ENCODE results near the gene IQSEC1. TPM values are rescaled to one million over a fixed set of nuclear protein-coding genes. Genes with fewer than 3 reads are reported as not detected.

Gene IQSEC1
- total and polyA plus RNA-seq, 10 of the 15 experiments (the other 5 are each of a cell fraction or from before 2014, with no cell fraction given): 0.92 to 55.2 (median 8.5) TPM

DNA sequence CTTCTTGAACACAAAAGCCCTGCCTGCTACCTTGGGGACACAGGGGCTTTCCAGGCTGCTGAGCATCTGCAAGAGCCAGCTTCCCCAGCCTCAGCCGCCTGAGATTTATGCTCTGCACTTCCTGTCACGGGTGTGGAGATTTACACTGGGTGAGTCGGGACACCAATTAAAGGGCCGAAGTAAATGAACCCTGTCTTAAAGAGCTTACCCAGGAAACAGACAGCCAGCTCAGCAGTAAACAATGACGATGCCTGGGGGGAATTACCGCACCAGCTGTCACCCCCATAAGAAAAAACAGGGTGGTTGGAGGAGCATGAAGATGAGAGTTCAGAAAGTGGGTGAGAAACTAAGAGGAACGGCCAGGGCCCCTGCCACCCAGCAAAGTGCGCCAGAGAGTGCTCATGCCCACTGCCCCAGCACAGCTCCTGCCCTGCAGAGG, 37.5 kb upstream of the IQSEC1 start (continued):
- TF ChIP-seq, protein P1, sequence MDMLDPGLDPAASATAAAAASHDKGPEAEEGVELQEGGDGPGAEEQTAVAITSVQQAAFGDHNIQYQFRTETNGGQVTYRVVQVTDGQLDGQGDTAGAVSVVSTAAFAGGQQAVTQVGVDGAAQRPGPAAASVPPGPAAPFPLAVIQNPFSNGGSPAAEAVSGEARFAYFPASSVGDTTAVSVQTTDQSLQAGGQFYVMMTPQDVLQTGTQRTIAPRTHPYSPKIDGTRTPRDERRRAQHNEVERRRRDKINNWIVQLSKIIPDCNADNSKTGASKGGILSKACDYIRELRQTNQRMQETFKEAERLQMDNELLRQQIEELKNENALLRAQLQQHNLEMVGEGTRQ (IDR thresholded peaks at IDR 0.05; ENCODE audit: borderline replicate concordance, low read depth, low read length): no peak
- TF ChIP-seq, protein P2, sequence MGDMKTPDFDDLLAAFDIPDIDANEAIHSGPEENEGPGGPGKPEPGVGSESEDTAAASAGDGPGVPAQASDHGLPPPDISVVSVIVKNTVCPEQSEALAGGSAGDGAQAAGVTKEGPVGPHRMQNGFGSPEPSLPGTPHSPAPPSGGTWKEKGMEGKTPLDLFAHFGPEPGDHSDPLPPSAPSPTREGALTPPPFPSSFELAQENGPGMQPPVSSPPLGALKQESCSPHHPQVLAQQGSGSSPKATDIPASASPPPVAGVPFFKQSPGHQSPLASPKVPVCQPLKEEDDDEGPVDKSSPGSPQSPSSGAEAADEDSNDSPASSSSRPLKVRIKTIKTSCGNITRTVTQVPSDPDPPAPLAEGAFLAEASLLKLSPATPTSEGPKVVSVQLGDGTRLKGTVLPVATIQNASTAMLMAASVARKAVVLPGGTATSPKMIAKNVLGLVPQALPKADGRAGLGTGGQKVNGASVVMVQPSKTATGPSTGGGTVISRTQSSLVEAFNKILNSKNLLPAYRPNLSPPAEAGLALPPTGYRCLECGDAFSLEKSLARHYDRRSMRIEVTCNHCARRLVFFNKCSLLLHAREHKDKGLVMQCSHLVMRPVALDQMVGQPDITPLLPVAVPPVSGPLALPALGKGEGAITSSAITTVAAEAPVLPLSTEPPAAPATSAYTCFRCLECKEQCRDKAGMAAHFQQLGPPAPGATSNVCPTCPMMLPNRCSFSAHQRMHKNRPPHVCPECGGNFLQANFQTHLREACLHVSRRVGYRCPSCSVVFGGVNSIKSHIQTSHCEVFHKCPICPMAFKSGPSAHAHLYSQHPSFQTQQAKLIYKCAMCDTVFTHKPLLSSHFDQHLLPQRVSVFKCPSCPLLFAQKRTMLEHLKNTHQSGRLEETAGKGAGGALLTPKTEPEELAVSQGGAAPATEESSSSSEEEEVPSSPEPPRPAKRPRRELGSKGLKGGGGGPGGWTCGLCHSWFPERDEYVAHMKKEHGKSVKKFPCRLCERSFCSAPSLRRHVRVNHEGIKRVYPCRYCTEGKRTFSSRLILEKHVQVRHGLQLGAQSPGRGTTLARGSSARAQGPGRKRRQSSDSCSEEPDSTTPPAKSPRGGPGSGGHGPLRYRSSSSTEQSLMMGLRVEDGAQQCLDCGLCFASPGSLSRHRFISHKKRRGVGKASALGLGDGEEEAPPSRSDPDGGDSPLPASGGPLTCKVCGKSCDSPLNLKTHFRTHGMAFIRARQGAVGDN (IDR thresholded peaks at IDR 0.05): peak; percentile 74
- TF ChIP-seq MXI1 (IDR thresholded peaks at IDR 0.05; ENCODE audit: low read depth, low read length) (peak; percentile 26; the same call in 1 of the 2 replicates), HDGF (IDR thresholded peaks at IDR 0.05) (no peak), SPI1 (IDR thresholded peaks at IDR 0.05; ENCODE audit: borderline replicate concordance, insufficient read depth, low read depth, low read length) (peak; percentile 55; the same call in 1 of the 2 replicates), MTA2 (IDR thresholded peaks at IDR 0.05; ENCODE audit: low read depth) (peak; percentile 69), NFIC (IDR thresholded peaks at IDR 0.05; ENCODE audit: low read depth, low read length) (no peak), SMC3 (IDR thresholded peaks at IDR 0.05; ENCODE audit: borderline replicate concordance, low read length) (no peak), CREB1 (IDR thresholded peaks at IDR 0.05; ENCODE audit: low read depth) (no peak), FOS (IDR thresholded peaks at IDR 0.05; ENCODE audit: borderline replicate concordance, extremely low read depth, insufficient read length) (no peak), ESRRA (IDR thresholded peaks at IDR 0.05; ENCODE audit: low read length) (no peak), GATAD2B (conservative IDR thresholded peaks at IDR 0.05; ENCODE audit: low read depth) (no peak), TCF12 (IDR thresholded peaks at IDR 0.05; ENCODE audit: low read depth, low read length) (no peak), CHD2 (IDR thresholded peaks at IDR 0.05; ENCODE audit: borderline replicate concordance, low read depth, low read length) (peak; percentile 35; the same call in 1 of the 2 replicates), RUNX3 (IDR thresholded peaks at IDR 0.05; ENCODE audit: low read length) (no peak), RBBP5 (conservative IDR thresholded peaks at IDR 0.05) (no peak), MEF2B (IDR thresholded peaks at IDR 0.05; ENCODE audit: partially characterized antibody, poor library complexity, severe bottlenecking) (peak; percentile 15), SREBF2 (IDR thresholded peaks at IDR 0.05; ENCODE audit: low read length) (no peak), CBX5 (IDR thresholded peaks at IDR 0.05; ENCODE audit: low read depth) (no peak)
- TF ChIP-seq, protein P3, sequence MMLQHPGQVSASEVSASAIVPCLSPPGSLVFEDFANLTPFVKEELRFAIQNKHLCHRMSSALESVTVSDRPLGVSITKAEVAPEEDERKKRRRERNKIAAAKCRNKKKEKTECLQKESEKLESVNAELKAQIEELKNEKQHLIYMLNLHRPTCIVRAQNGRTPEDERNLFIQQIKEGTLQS (IDR thresholded peaks at IDR 0.05; ENCODE audit: borderline replicate concordance, extremely low read depth, low read depth, low read length): no peak
- TF ChIP-seq, protein P4, sequence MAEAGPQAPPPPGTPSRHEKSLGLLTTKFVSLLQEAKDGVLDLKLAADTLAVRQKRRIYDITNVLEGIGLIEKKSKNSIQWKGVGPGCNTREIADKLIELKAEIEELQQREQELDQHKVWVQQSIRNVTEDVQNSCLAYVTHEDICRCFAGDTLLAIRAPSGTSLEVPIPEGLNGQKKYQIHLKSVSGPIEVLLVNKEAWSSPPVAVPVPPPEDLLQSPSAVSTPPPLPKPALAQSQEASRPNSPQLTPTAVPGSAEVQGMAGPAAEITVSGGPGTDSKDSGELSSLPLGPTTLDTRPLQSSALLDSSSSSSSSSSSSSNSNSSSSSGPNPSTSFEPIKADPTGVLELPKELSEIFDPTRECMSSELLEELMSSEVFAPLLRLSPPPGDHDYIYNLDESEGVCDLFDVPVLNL (IDR thresholded peaks at IDR 0.05; ENCODE audit: low read depth, low read length): no peak
- TF ChIP-seq, protein P5, sequence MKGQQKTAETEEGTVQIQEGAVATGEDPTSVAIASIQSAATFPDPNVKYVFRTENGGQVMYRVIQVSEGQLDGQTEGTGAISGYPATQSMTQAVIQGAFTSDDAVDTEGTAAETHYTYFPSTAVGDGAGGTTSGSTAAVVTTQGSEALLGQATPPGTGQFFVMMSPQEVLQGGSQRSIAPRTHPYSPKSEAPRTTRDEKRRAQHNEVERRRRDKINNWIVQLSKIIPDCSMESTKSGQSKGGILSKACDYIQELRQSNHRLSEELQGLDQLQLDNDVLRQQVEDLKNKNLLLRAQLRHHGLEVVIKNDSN (IDR thresholded peaks at IDR 0.05; ENCODE audit: borderline replicate concordance, extremely low read length, insufficient read depth, low read depth, low read length): no peak
- TF ChIP-seq, protein P6, sequence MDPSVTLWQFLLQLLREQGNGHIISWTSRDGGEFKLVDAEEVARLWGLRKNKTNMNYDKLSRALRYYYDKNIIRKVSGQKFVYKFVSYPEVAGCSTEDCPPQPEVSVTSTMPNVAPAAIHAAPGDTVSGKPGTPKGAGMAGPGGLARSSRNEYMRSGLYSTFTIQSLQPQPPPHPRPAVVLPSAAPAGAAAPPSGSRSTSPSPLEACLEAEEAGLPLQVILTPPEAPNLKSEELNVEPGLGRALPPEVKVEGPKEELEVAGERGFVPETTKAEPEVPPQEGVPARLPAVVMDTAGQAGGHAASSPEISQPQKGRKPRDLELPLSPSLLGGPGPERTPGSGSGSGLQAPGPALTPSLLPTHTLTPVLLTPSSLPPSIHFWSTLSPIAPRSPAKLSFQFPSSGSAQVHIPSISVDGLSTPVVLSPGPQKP (IDR thresholded peaks at IDR 0.05; ENCODE audit: low read depth, low read length): no peak

All from GM12878 (cell line).